ENCODE measurements around the gene PLEKHJ1. TPM values are rescaled to one million over a fixed set of nuclear protein-coding genes. Genes with fewer than 3 reads are reported as not detected.
A peak's percentile ranks its signal among the peaks of the same experiment; 100 is the strongest.

PLEKHJ1 gene
- total and polyA plus RNA-seq, 2 of the 13 experiments (the other 11 are each of a cell fraction or from before 2014, with no cell fraction given), result 70.5 to 130 TPM

DNA sequence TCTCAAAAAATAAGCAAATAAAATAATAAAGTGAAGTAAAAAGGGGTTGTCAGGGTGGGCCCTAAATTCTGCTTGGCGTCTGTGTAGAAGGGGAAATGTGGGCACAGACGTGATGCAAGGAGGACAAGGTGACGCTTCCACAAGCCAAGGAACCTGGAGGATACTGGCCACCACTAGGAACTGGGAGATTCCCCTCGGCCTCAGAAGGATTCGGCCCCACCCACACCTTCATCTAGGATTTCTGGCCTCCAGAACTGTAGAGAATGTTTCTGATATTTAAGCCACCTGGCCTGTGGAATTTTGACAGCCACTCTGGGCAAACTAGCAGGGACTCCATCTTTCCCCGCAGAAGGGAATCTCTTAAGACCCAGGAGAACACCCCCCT lies 1.1 kb downstream of the PLEKHJ1 start:
- ATAC-seq, result no peak
- BruUV-seq (replicated peaks), result no TSS peak
- DNase-seq (ENCODE audit: low spot score), result no peak
- Histone ChIP-seq H3K27ac (ENCODE audit: extremely low read length, insufficient read depth, low read length) (peak overlapping the region; percentile 97), H3K4me1 (ENCODE audit: insufficient read depth, low read length) (peaks cover 60% of the 10 kb centered on the region), H3K4me3 (replicated peaks in 1 of 3; ENCODE audit: insufficient read depth in 1 of 3, low read depth in 2 of 3, low read length in 3 of 3) (peak overlapping the region; percentile 83 to 92 (median 87)), H3K27me3 (ENCODE audit: control insufficient read depth in 1 of 2, insufficient read depth in 2 of 2, low read length in 2 of 2) (no peaks in the 10 kb centered on the region), H3K9ac (ENCODE audit: insufficient read depth, low read depth, low read length) (peak overlapping the region; percentile 79), H4K20me1 (ENCODE audit: insufficient read depth, low read length) (peaks cover 29% of the 10 kb centered on the region), H3K9me3 (ENCODE audit: low read length) (no peaks in the 10 kb centered on the region), H3K79me2 (ENCODE audit: insufficient read depth, low read length) (peaks cover 37% of the 10 kb centered on the region), H2AFZ (ENCODE audit: low read length) (no peak overlapping the region), H3K4me2 (ENCODE audit: low read depth, low read length) (peak overlapping the region; percentile 98), H3K36me3 (replicated peaks in 1 of 2; ENCODE audit: control insufficient read depth in 1 of 2, insufficient read depth in 2 of 2, low read length in 2 of 2) (peaks cover 12 to 18% of the 10 kb centered on the region in 2 experiments; a peak in 4 of 5 replicates)
- ChIA-PET CTCF (ENCODE audit: low intra/inter-chr PET ratio, low total read pairs) (interaction anchor here (1.2 to 2.4 kb wide), 2 partner anchors 39 to 78 kb away, joined by 3 to 17 read pairs; no protein-coding TSS in a partner anchor), POLR2A (interaction anchor here (0.6 to 2.1 kb wide), 22 partner anchors 9 to 174 kb away, joined by 3 to 12 read pairs (median 5); partner anchors contain the start of genes AP3D1 and DOT1L)
- TF ChIP-seq, protein P1, sequence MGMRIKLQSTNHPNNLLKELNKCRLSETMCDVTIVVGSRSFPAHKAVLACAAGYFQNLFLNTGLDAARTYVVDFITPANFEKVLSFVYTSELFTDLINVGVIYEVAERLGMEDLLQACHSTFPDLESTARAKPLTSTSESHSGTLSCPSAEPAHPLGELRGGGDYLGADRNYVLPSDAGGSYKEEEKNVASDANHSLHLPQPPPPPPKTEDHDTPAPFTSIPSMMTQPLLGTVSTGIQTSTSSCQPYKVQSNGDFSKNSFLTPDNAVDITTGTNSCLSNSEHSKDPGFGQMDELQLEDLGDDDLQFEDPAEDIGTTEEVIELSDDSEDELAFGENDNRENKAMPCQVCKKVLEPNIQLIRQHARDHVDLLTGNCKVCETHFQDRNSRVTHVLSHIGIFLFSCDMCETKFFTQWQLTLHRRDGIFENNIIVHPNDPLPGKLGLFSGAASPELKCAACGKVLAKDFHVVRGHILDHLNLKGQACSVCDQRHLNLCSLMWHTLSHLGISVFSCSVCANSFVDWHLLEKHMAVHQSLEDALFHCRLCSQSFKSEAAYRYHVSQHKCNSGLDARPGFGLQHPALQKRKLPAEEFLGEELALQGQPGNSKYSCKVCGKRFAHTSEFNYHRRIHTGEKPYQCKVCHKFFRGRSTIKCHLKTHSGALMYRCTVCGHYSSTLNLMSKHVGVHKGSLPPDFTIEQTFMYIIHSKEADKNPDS (CRISPR knock-in tag; IDR thresholded peaks at IDR 0.05), result no peak
- 84% methylated on average over 6 of the region's 6 CpGs for WGBS (ENCODE audit: low lambda C conversion rate)
- intact Hi-C loops (cut with micrococcal nuclease; ENCODE audit: unreplicated experiment), result loop anchor here (5.0 to 10.0 kb wide), 3 partner anchors 37 to 80 kb away; partner anchors contain the start of gene AP3D1
- no peak for FAIRE-seq
- in situ Hi-C loops (cut with HindIII; ENCODE audit: extremely low pct_ligation_motif_present, low pct_unique_long_range_greater_than_20kb), result loop anchor here (10.0 kb wide), 1 partner anchor 80 kb away; no protein-coding TSS in a partner anchor

DNA sequence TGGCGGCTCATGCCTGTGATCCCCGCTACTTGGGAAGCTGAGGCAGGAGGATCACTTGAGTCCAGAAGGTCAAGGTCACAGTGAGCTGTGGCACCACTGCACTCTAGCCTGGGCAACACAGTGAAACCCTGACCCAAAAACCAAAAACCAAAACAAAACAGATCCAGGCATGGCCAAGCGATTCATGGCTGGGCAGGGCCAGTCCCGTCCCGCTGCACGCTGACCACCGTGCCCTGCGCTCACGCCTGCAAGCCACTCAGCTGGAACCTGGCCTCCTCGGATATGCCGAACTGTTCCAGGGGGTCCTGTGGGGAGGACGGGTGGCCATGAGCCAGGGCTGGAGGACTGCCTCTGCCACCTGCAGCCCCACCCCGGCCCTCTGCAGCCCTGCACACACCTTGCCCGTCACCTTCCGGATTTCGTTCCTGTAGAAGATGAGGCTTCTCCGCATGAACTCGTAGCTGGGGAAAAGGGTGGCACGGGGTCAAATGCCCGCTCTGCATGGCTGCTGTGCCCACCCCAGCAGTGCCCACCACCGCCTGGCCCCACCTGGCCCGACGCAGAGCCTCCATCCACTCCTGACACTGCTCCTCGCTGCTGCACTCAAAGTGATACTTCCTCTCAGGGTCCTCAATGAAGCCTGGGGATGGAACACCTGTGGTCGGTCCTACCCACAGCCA lies 2.4 kb downstream of the PLEKHJ1 start:
- H2AFZ ChIP-seq (ENCODE audit: low read length), result no peak overlapping the region
- peaks cover 21% of the 10 kb centered on the region; the same call in 1 of the 2 replicates for H4K20me1 ChIP-seq (ENCODE audit: insufficient read depth, low read length)
- intact Hi-C loops (cut with micrococcal nuclease; ENCODE audit: unreplicated experiment) (loop anchor here (10.0 kb wide), 2 partner anchors 79 to 81 kb away; partner anchors contain the start of gene AP3D1), in situ Hi-C loops (cut with HindIII; ENCODE audit: extremely low pct_ligation_motif_present, low pct_unique_long_range_greater_than_20kb) (loop anchor here (10.0 kb wide), 1 partner anchor 81 kb away; no protein-coding TSS in a partner anchor)
- CTCF ChIA-PET (ENCODE audit: low intra/inter-chr PET ratio, low total read pairs), result no interaction called here
- no peaks in the 10 kb centered on the region for H3K9me3 ChIP-seq (ENCODE audit: low read length)
- peaks cover 25% of the 10 kb centered on the region for H3K79me2 ChIP-seq (ENCODE audit: insufficient read depth, low read length)
- DNase-seq (ENCODE audit: low spot score) (no peak), FAIRE-seq (no peak), ATAC-seq (no peak)
- no peaks in the 10 kb centered on the region for H3K27me3 ChIP-seq (ENCODE audit: control insufficient read depth in 1 of 2, insufficient read depth in 2 of 2, low read length in 2 of 2)
- peaks cover 48% of the 10 kb centered on the region for H3K4me1 ChIP-seq (ENCODE audit: insufficient read depth, low read length)
- BruUV-seq (replicated peaks), result no TSS peak
- no peak overlapping the region for H3K9ac ChIP-seq (ENCODE audit: insufficient read depth, low read depth, low read length)
- peaks cover 19 to 25% of the 10 kb centered on the region in 2 experiments; a peak in 4 of 5 replicates for H3K36me3 ChIP-seq (replicated peaks in 1 of 2; ENCODE audit: control insufficient read depth in 1 of 2, insufficient read depth in 2 of 2, low read length in 2 of 2)
- no peak overlapping the region for H3K27ac ChIP-seq (ENCODE audit: extremely low read length, insufficient read depth, low read length)
- H3K4me2 ChIP-seq (ENCODE audit: low read depth, low read length), result no peak overlapping the region
- WGBS (ENCODE audit: low lambda C conversion rate), result over 99% methylated on average over 18 of the region's 25 CpGs
- POLR2A ChIA-PET, result interaction anchor here (1.0 to 1.1 kb wide), 3 partner anchors 21 to 82 kb away, joined by 3 to 4 read pairs (median 4); partner anchors contain the start of gene AP3D1
- H3K4me3 ChIP-seq (replicated peaks in 1 of 3; ENCODE audit: insufficient read depth in 1 of 3, low read depth in 2 of 3, low read length in 3 of 3), result no peak overlapping the region
- TF ChIP-seq PITX1 (CRISPR knock-in tag; IDR thresholded peaks at IDR 0.05) (no peak), STAG1 (CRISPR knock-in tag; IDR thresholded peaks at IDR 0.05) (no peak), HNRNPL (IDR thresholded peaks at IDR 0.05; ENCODE audit: low read depth, low read length) (0 out of 2 replicates have a peak, but pooled peaks have one; percentile 54), HNRNPUL1 (IDR thresholded peaks at IDR 0.05; ENCODE audit: low read depth, low read length) (no peak), MLLT10 (CRISPR knock-in tag; IDR thresholded peaks at IDR 0.05) (no peak)
- TF ChIP-seq, protein P2, sequence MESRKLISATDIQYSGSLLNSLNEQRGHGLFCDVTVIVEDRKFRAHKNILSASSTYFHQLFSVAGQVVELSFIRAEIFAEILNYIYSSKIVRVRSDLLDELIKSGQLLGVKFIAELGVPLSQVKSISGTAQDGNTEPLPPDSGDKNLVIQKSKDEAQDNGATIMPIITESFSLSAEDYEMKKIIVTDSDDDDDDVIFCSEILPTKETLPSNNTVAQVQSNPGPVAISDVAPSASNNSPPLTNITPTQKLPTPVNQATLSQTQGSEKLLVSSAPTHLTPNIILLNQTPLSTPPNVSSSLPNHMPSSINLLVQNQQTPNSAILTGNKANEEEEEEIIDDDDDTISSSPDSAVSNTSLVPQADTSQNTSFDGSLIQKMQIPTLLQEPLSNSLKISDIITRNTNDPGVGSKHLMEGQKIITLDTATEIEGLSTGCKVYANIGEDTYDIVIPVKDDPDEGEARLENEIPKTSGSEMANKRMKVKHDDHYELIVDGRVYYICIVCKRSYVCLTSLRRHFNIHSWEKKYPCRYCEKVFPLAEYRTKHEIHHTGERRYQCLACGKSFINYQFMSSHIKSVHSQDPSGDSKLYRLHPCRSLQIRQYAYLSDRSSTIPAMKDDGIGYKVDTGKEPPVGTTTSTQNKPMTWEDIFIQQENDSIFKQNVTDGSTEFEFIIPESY (CRISPR knock-in tag; IDR thresholded peaks at IDR 0.05), result peak; percentile 77; the same call in 1 of the 2 replicates
- TF ChIP-seq, protein P3, sequence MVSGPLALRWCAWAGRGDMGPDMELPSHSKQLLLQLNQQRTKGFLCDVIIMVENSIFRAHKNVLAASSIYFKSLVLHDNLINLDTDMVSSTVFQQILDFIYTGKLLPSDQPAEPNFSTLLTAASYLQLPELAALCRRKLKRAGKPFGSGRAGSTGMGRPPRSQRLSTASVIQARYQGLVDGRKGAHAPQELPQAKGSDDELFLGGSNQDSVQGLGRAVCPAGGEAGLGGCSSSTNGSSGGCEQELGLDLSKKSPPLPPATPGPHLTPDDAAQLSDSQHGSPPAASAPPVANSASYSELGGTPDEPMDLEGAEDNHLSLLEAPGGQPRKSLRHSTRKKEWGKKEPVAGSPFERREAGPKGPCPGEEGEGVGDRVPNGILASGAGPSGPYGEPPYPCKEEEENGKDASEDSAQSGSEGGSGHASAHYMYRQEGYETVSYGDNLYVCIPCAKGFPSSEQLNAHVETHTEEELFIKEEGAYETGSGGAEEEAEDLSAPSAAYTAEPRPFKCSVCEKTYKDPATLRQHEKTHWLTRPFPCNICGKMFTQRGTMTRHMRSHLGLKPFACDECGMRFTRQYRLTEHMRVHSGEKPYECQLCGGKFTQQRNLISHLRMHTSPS (CRISPR knock-in tag; IDR thresholded peaks at IDR 0.05; ENCODE audit: low read depth), result 0 out of 2 replicates have a peak, but pooled peaks have one; percentile 2
- TF ChIP-seq, protein P4, sequence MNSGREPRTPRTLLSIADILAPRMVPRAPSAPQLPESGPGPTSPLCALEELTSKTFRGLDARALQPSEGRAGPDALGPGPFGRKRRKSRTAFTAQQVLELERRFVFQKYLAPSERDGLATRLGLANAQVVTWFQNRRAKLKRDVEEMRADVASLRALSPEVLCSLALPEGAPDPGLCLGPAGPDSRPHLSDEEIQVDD (CRISPR knock-in tag; IDR thresholded peaks at IDR 0.05; ENCODE audit: borderline replicate concordance), result no peak
